ENCODE measurements around the gene DUOX1. TPM values are rescaled to one million over a fixed set of nuclear protein-coding genes. Genes with fewer than 3 reads are reported as not detected.

The DUOX1 gene
- total and polyA plus RNA-seq, 9 of the 15 experiments (the other 6 are each of a cell fraction or from before 2014, with no cell fraction given): 0.01 to 0.22 (median 0.01) TPM; not detected in 6

DNA sequence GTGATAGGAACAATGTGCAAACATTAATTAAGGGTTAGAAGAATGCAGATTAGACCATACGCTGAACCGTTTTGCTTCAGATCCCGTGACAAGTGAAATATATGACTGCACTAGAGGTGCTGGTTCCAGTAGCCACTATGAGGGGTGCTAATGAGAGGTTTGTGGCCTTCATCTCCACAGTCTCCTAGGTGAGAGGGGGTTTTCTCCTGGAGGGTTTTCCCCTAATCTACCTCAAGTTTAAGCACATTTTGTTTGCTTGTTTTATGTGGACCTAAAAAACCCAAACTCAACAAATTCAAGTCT, 71.7 kb downstream of the DUOX1 start:
- in situ Hi-C loops (cut with MboI): no loop called here
- no peak for FAIRE-seq
- peak overlapping the region; percentile 37; the same call in 1 of the 2 replicates for H2AFZ ChIP-seq (ENCODE audit: low read depth, low read length)

More for the DNA sequence above, 71.7 kb downstream of the DUOX1 start:
- H3K36me3 ChIP-seq (ENCODE audit: control insufficient read depth, insufficient read depth, low read length): no peaks in the 10 kb centered on the region
- ChIA-PET POLR2A (interaction anchor here (0.5 to 1.2 kb wide), 6 partner anchors 12 to 489 kb away, joined by 3 to 6 read pairs (median 3); no protein-coding TSS in a partner anchor), CTCF (ENCODE audit: low intra/inter-chr PET ratio) (interaction anchor here (2.2 kb wide), 1 partner anchor 256 kb away, joined by 8 read pairs; no protein-coding TSS in a partner anchor)
- 7% methylated on average over 3 of the region's 3 CpGs for WGBS (ENCODE audit: insufficient coverage, low coverage, missing lambda C conversion rate)
- ATAC-seq (no peak), DNase-seq (ENCODE audit: extremely low read depth in 1 of 4, low spot score in 3 of 4) (peak in 1 of 4 experiments; percentile 16)
- H3K9me3 ChIP-seq (replicated peaks; ENCODE audit: control insufficient read depth, insufficient read depth, low read depth, low read length): no peaks in the 10 kb centered on the region
- peak overlapping the region; percentile 6 to 14; a peak in 2 of 4 replicates for H3K9ac ChIP-seq (ENCODE audit: insufficient read depth in 1 of 2, low read depth in 2 of 2, low read length in 2 of 2)
- H3K4me1 ChIP-seq (replicated peaks in 1 of 2; ENCODE audit: control insufficient read depth in 2 of 2, insufficient read depth in 2 of 2, low read length in 2 of 2): peaks cover 0 to 2% of the 10 kb centered on the region in 2 experiments; a peak in 2 of 5 replicates
- H4K20me1 ChIP-seq (replicated peaks; ENCODE audit: control insufficient read depth, insufficient read depth, low read length): no peaks in the 10 kb centered on the region
- TF ChIP-seq PATZ1 (CRISPR knock-in tag; IDR thresholded peaks at IDR 0.05; ENCODE audit: borderline replicate concordance): 0 out of 2 replicates have a peak, but pooled peaks have one; percentile 29
- TF ChIP-seq, protein P1, sequence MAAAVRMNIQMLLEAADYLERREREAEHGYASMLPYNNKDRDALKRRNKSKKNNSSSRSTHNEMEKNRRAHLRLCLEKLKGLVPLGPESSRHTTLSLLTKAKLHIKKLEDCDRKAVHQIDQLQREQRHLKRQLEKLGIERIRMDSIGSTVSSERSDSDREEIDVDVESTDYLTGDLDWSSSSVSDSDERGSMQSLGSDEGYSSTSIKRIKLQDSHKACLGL (CRISPR knock-in tag; IDR thresholded peaks at IDR 0.05; ENCODE audit: borderline replicate concordance, poor library complexity, severe bottlenecking): no peak
- BruUV-seq (replicated peaks): no TSS peak
- H3K4me3 ChIP-seq: no peak overlapping the region
- intact Hi-C loops (cut with micrococcal nuclease): loop anchor here (2.0 to 5.0 kb wide), 2 partner anchors 67 to 411 kb away; no protein-coding TSS in a partner anchor
- H3K4me2 ChIP-seq (ENCODE audit: insufficient read depth, low read length): peak overlapping the region; percentile 32
- no peak overlapping the region for H3K27ac ChIP-seq (ENCODE audit: extremely low read depth, low read depth, low read length)
- H3K79me2 ChIP-seq (ENCODE audit: control insufficient read depth, insufficient read depth, low read length): no peaks in the 10 kb centered on the region
- H3K27me3 ChIP-seq (ENCODE audit: control insufficient read depth in 2 of 2, insufficient read depth in 2 of 2, low read length in 2 of 2): no peaks in the 10 kb centered on the region
- H3K9me1 ChIP-seq (ENCODE audit: control insufficient read depth, insufficient read depth, low read length): no peaks in the 10 kb centered on the region
